HEK293 (cell line): ENCODE results near the gene SH3BP2.

Source experiments
- ZFP41 ChIP-seq: fragments of 450-650 bp; formaldehyde crosslinking; IDR thresholded peaks from 2 replicates; pipeline ENCODE4 v1.5.1; 2016; ENCODE audit warnings: missing biosample characterization, missing genetic modification characterization, borderline replicate concordance
- ZNF704 ChIP-seq: fragments of 450-650 bp; formaldehyde crosslinking; IDR thresholded peaks from 2 replicates; pipeline ENCODE4 v1.5.1; 2016; ENCODE audit warnings: missing biosample characterization, missing genetic modification characterization

- TF ChIP-seq ZNF704 (tag by site-specific recombination), result no peak
- no peak for TF ChIP-seq ZFP41 (tag by site-specific recombination)
Observed at GRCh38 chr4:2865196-2865780, 72.4 kb downstream of the SH3BP2 start.
